Caco-2 (cell line): ENCODE data around the gene DQX1. TPM values are rescaled to one million over a fixed set of nuclear protein-coding genes. Genes with fewer than 3 reads are reported as not detected.
"Not testable (repeated sequence)": the region's sequence is repeated elsewhere in the genome, so short reads cannot be mapped to it uniquely, and the experiment has no call there.

Experiments
- BruUV-seq: library from RNA; stranded (reverse); fragments of 400-500 nt; replicated peaks from 2 replicates; lab custom pipeline; 2021; lab: Mats Ljungman, UMichigan
- CTCF ChIA-PET: fragments of 300-600 bp; sonication (Branson Sonifier 250); formaldehyde crosslinking; loops from one replicate; lab custom pipeline; 2022; ENCODE audit warnings: antibody characterized with exemption; lab: Charles Lee
- POLR2A ChIA-PET: fragments of 300-600 bp; sonication (Branson Sonifier 250); formaldehyde crosslinking; loops from one replicate; lab custom pipeline; 2022; ENCODE audit warnings: antibody characterized with exemption; lab: Charles Lee
- DNase-seq, 2 experiments: peaks; one replicate each; pipeline versions ENCODE4 v3.0.0 to v3.0.0-alpha.2; 2020 to 2022
- H3K27me3 ChIP-seq: replicated peaks from 2 replicates; pipeline ENCODE4 v1.6.0; 2011; ENCODE audit warnings: low read length; ENCODE audit not compliant: control insufficient read depth, insufficient read depth
- H3K36me3 ChIP-seq: 2 replicates; pipeline ENCODE4 v1.5.1; 2011; ENCODE audit warnings: low read length; ENCODE audit not compliant: control insufficient read depth, insufficient read depth
- H3K4me1 ChIP-seq: fragments of 250-450 bp; sonication (Bioruptor Pico); 2 replicates; pipeline ENCODE4 v1.5.1; 2020; ENCODE audit warnings: mild to moderate bottlenecking
- H3K4me3 ChIP-seq: 2 replicates; pipeline ENCODE4 v1.5.1; 2011; ENCODE audit warnings: low read depth, mild to moderate bottlenecking, control low read depth, low read length
- H3K9me3 ChIP-seq: fragments of 250-450 bp; sonication (Bioruptor Pico); 2 replicates; pipeline ENCODE4 v1.5.1; 2020; ENCODE audit warnings: mild to moderate bottlenecking, moderate library complexity
- H3K27ac Mint-ChIP-seq: one replicate; pipeline ENCODE4 v1.8.0; 2022; ENCODE audit warnings: mixed read lengths; ENCODE audit not compliant: unreplicated experiment
- H3K27me3 Mint-ChIP-seq: one replicate; pipeline ENCODE4 v1.8.0; 2022; ENCODE audit warnings: mixed read lengths; ENCODE audit not compliant: insufficient read depth, unreplicated experiment
- H3K36me3 Mint-ChIP-seq: one replicate; pipeline ENCODE4 v1.8.0; 2022; ENCODE audit warnings: mild to moderate bottlenecking, mixed read lengths; ENCODE audit not compliant: insufficient read depth, unreplicated experiment
- H3K4me1 Mint-ChIP-seq: one replicate; pipeline ENCODE4 v1.8.0; 2022; ENCODE audit warnings: low read depth, mixed read lengths; ENCODE audit not compliant: unreplicated experiment
- H3K4me3 Mint-ChIP-seq: one replicate; pipeline ENCODE4 v1.8.0; 2022; ENCODE audit warnings: mild to moderate bottlenecking, moderate library complexity, mixed read lengths; ENCODE audit not compliant: unreplicated experiment
- H3K9me3 Mint-ChIP-seq: one replicate; pipeline ENCODE4 v1.8.0; 2022; ENCODE audit warnings: mixed read lengths; ENCODE audit not compliant: unreplicated experiment
- CTCF ChIP-seq, 2 experiments: fragments of 200-600 bp in 1 of 2; IDR thresholded peaks; 1 replicate in 1 of 2; 2 replicates in 1 of 2; pipeline versions ENCODE4 v1.5.1 to v1.8.0; 2011 to 2022; ENCODE audit warnings: antibody characterized with exemption in 1 of 2, control low read depth in 1 of 2, inconsistent platforms in 1 of 2, low read depth in 1 of 2, low read length in 1 of 2, mild to moderate bottlenecking in 1 of 2, moderate library complexity in 1 of 2; ENCODE audit not compliant: insufficient read depth in 1 of 2, severe bottlenecking in 1 of 2, unreplicated experiment in 1 of 2
- intact Hi-C: fragments of 100-400 bp; cut with micrococcal nuclease; formaldehyde crosslinking; loops from one replicate; pipeline ENCODE4 v1.10.0; 2022; ENCODE audit not compliant: unreplicated experiment
- total RNA-seq: library from RNA; stranded (reverse); gene quantifications from 2 replicates; pipeline ENCODE4 v1.2.3, GENCODE V29; 2022

DQX1 gene
- total RNA-seq, 1 experiment from 2014 or later = 0.50 TPM

GRCh38 chr2:74471332-74472065, 54.5 kb downstream of the DQX1 start:
- Histone ChIP-seq H3K9me3 (no peaks in the 10 kb centered on the region), H3K27me3 (no peaks in the 10 kb centered on the region), H3K4me1 (peaks cover 4% of the 10 kb centered on the region; the same call in 1 of the 2 replicates), H3K36me3 (no peaks in the 10 kb centered on the region), H3K4me3 (peak overlapping the region; percentile 65)
- intact Hi-C loops = loop anchor here (1.0 kb wide), 4 partner anchors 12 to 116 kb away; partner anchors contain the start of genes AUP1, HTRA2, TTC31 and WBP1
- Mint-ChIP-seq H3K9me3 (no peaks in the 10 kb centered on the region), H3K27ac (peak overlapping the region; percentile 95), H3K4me3 (peak overlapping the region; percentile 93), H3K27me3 (no peaks in the 10 kb centered on the region), H3K36me3 (peaks cover 45% of the 10 kb centered on the region), H3K4me1 (peaks cover 8% of the 10 kb centered on the region)
- no peak for TF ChIP-seq CTCF (IDR thresholded peaks at IDR 0.05; ENCODE audit: insufficient read depth in 1 of 2, low read depth in 1 of 2, low read length in 1 of 2, severe bottlenecking in 1 of 2, unreplicated experiment in 1 of 2)
- DNase-seq = no peak
- no TSS peak for BruUV-seq
- ChIA-PET CTCF (interaction anchor here (0.6 to 1.0 kb wide), 2 partner anchors 10 to 32 kb away, joined by 3 read pairs; no protein-coding TSS in a partner anchor), POLR2A (interaction anchor here (0.7 to 1.3 kb wide), 3 partner anchors 18 to 31 kb away, joined by 4 to 10 read pairs (median 5); no protein-coding TSS in a partner anchor)

- H3K27me3 Mint-ChIP-seq, H3K36me3 ChIP-seq, H3K9me3 Mint-ChIP-seq, BruUV-seq, H3K4me1 ChIP-seq, H3K27me3 ChIP-seq, H3K4me1 Mint-ChIP-seq, H3K4me3 ChIP-seq, intact Hi-C loops, H3K9me3 ChIP-seq, DNase-seq: not testable (repeated sequence)
- ChIA-PET CTCF (interaction anchor here (1.0 kb wide), 1 partner anchor 9 kb away, joined by 3 read pairs; no protein-coding TSS in a partner anchor), POLR2A (interaction anchor here (1.3 kb wide), 1 partner anchor 28 kb away, joined by 10 read pairs; no protein-coding TSS in a partner anchor)
- Mint-ChIP-seq H3K27ac (peak overlapping the region; percentile 51), H3K36me3 (peaks cover 39% of the 10 kb centered on the region), H3K4me3 (peak overlapping the region; percentile 93)
Observed at GRCh38 chr2:74470742-74471141, 55.3 kb downstream of the DQX1 start.

Other genes starting within 250 kb of the DQX1 start
- gene SLC4A5, start 182.8 kb downstream of the DQX1 start, total RNA-seq = 1.9 and 2.2 TPM in 2 replicates
- 132 and 139 TPM in 2 replicates for gene DCTN1, start 145.9 kb downstream of the DQX1 start, total RNA-seq
- gene C2orf81, start 104.6 kb downstream of the DQX1 start, total RNA-seq = 0.84 and 1.7 TPM in 2 replicates
- gene WDR54, start 104.5 kb downstream of the DQX1 start, total RNA-seq = 8.4 and 9.9 TPM in 2 replicates
- gene RTKN, start 84.3 kb downstream of the DQX1 start, total RNA-seq = 123 and 139 TPM in 2 replicates
- gene INO80B, start 71.1 kb downstream of the DQX1 start, total RNA-seq = 25.2 and 29.1 TPM in 2 replicates
- 53.4 and 54.8 TPM in 2 replicates for gene WBP1, start 67.8 kb downstream of the DQX1 start, total RNA-seq
- gene MOGS, start 60.8 kb downstream of the DQX1 start, total RNA-seq = 70.5 and 71.1 TPM in 2 replicates
- gene MRPL53, start 53.6 kb downstream of the DQX1 start, total RNA-seq = 88.4 and 102 TPM in 2 replicates
- 39.0 and 47.1 TPM in 2 replicates for gene CCDC142, start 43.2 kb downstream of the DQX1 start, total RNA-seq
- 31.3 and 32.4 TPM in 2 replicates for gene TTC31, start 43.1 kb downstream of the DQX1 start, total RNA-seq
- 11.1 and 11.4 TPM in 2 replicates for gene LBX2, start 26.6 kb downstream of the DQX1 start, total RNA-seq
- 27.0 and 29.7 TPM in 2 replicates for gene PCGF1, start 18.5 kb downstream of the DQX1 start, total RNA-seq
- gene TLX2, start 11.8 kb downstream of the DQX1 start, total RNA-seq = 0.68 and 0.72 TPM in 2 replicates
- 154 and 156 TPM in 2 replicates for gene AUP1, start 3.5 kb upstream of the DQX1 start, total RNA-seq
- 27.0 and 27.3 TPM in 2 replicates for gene HTRA2, start 3.7 kb upstream of the DQX1 start, total RNA-seq
- 13.8 and 15.9 TPM in 2 replicates for gene LOXL3, start 27.7 kb upstream of the DQX1 start, total RNA-seq
- 5.1 and 5.5 TPM in 2 replicates for gene DOK1, start 28.5 kb upstream of the DQX1 start, total RNA-seq
- gene M1AP, start 122.1 kb upstream of the DQX1 start, total RNA-seq = not detected in 2 replicates
- 6.2 and 7.6 TPM in 2 replicates for gene SEMA4F, start 128.0 kb upstream of the DQX1 start, total RNA-seq